ENCODE data around the gene DAZAP1.

Gene DAZAP1

DNA sequence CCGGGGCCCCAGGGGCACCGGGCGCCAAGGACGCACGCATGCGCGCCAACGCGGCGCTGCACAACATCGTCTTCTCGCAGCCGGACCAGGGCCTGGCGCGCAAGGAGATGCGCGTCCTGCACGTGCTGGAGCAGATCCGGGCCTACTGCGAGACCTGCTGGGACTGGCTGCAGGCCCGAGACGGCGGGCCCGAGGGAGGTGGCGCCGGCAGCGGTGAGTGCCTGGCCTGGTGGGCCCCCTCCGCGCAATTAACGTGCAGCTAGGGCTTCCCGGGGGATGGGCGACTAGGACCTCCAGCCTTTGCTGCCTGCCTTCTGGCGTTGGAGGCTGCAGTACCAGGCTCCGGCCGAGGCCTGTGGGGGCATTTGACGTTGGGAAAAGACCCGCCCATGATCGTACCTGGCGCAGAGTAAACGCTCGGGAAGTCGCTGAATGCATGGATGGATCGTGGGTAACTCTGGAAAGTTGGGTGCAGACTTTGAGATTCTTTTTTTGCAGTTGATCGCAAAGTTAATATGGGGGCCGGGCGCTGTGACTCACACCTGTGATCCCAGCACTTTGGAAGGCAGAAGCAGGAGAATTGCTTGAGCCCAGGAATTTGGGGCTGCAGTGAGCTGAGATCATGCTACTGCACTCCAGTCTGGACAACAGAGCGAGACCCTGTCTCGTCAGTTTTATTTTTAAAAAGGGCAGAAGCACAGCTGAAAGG lies 49.8 kb downstream of the DAZAP1 start:
- DNase-seq (ENCODE audit: low read depth in 2 of 2) = no peak

- DNase-seq (ENCODE audit: low read depth in 2 of 2) = no peak
These were observed 50.5 kb downstream of the DAZAP1 start for GRCh38 chr19:1457892-1458291.

GRCh38 chr19:1459479-1459878 lies 52.1 kb downstream of the DAZAP1 start:
- DNase-seq (ENCODE audit: low read depth in 2 of 2) = no peak

GRCh38 chr19:1460033-1460995 lies 52.9 kb downstream of the DAZAP1 start:
- DNase-seq (ENCODE audit: low read depth in 2 of 2) = no peak

- no peak for DNase-seq (ENCODE audit: low read depth in 2 of 2)
These were observed 54.5 kb downstream of the DAZAP1 start for GRCh38 chr19:1461862-1462261.

DNA sequence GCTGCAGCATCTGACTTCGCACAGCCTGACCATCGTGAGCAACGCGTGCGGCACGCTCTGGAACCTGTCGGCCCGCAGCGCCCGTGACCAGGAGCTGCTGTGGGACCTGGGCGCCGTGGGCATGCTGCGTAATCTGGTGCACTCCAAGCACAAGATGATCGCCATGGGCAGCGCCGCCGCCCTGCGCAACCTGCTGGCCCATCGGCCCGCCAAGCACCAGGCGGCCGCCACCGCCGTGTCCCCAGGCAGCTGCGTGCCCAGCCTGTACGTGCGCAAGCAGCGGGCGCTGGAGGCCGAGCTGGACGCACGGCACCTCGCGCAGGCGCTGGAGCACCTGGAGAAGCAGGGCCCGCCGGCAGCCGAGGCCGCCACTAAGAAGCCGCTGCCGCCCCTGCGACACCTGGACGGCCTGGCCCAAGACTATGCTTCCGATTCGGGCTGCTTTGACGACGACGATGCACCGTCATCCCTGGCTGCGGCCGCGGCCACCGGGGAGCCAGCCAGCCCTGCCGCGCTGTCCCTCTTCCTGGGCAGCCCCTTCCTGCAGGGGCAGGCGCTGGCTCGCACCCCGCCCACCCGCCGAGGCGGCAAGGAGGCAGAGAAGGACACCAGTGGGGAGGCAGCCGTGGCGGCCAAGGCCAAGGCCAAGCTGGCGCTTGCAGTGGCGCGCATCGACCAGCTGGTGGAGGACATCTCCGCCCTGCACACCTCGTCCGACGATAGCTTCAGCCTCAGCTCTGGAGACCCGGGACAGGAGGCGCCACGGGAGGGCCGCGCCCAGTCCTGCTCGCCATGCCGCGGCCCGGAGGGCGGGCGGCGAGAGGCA lies 58.0 kb downstream of the DAZAP1 start:
- no peak for DNase-seq (ENCODE audit: low read depth in 2 of 2)

GRCh38 chr19:1466018-1466460 lies 58.7 kb downstream of the DAZAP1 start:
- DNase-seq (ENCODE audit: low read depth in 2 of 2) = no peak

GRCh38 chr19:1466461-1467214 lies 59.3 kb downstream of the DAZAP1 start:
- DNase-seq (ENCODE audit: low read depth in 2 of 2) = no peak

- no peak for DNase-seq (ENCODE audit: low read depth in 2 of 2)
These were observed 59.8 kb downstream of the DAZAP1 start for GRCh38 chr19:1467215-1467489.

DNA sequence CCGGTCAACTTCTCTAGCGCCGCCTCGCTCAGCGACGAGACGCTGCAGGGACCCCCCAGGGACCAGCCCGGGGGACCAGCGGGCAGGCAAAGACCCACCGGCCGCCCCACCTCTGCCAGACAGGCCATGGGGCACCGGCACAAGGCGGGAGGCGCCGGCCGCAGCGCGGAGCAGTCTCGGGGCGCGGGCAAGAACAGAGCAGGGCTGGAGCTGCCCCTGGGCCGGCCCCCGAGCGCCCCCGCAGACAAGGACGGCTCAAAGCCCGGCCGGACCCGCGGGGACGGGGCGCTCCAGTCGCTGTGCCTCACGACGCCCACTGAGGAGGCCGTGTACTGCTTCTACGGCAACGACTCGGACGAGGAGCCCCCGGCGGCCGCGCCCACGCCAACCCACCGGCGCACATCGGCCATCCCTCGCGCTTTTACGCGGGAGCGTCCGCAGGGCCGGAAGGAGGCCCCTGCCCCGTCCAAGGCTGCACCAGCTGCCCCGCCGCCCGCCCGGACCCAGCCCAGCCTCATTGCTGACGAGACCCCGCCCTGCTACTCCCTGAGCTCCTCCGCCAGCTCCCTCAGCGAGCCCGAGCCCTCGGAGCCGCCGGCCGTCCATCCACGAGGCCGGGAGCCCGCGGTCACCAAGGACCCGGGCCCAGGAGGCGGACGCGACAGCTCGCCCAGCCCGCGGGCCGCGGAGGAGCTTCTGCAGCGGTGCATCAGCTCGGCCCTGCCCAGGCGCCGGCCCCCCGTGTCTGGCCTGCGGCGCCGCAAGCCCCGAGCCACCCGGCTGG lies 60.3 kb downstream of the DAZAP1 start:
- no peak for DNase-seq (ENCODE audit: low read depth in 2 of 2)

GRCh38 chr19:1468274-1468820 lies 61.0 kb downstream of the DAZAP1 start:
- DNase-seq (ENCODE audit: low read depth in 2 of 2) = no peak

DNA sequence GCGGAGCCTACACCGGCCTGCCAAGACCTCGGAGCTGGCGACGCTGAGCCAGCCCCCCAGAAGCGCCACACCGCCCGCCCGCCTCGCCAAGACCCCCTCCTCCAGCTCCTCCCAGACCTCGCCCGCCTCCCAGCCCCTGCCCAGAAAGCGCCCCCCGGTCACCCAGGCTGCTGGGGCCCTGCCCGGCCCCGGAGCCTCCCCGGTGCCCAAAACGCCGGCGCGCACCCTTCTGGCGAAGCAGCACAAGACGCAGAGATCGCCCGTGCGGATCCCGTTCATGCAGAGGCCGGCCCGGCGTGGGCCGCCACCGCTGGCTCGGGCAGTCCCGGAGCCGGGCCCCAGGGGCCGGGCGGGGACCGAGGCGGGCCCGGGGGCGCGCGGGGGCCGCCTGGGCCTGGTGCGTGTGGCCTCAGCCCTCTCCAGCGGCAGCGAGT lies 61.5 kb downstream of the DAZAP1 start:
- DNase-seq (ENCODE audit: low read depth in 2 of 2) = no peak

DNA sequence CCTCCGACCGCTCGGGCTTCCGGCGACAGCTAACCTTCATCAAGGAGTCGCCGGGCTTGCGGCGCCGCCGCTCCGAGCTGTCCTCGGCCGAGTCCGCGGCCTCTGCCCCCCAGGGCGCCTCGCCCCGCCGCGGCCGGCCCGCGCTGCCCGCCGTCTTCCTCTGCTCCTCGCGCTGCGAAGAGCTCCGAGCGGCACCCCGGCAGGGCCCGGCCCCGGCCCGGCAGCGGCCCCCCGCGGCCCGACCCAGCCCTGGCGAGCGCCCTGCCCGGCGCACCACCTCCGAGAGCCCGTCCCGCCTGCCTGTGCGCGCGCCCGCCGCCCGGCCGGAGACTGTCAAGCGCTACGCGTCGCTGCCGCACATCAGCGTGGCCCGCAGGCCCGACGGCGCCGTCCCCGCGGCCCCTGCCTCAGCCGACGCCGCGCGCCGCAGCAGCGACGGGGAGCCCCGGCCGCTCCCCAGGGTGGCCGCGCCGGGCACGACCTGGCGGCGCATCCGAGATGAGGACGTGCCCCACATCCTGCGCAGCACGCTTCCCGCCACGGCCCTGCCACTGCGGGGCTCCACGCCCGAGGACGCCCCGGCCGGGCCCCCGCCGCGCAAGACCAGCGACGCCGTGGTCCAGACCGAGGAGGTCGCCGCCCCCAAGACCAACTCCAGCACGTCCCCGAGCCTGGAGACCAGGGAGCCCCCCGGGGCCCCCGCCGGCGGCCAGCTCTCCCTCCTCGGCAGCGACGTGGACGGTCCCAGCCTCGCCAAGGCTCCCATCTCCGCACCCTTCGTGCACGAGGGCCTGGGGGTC lies 62.1 kb downstream of the DAZAP1 start:
- no peak for DNase-seq (ENCODE audit: low read depth in 2 of 2)

DNA sequence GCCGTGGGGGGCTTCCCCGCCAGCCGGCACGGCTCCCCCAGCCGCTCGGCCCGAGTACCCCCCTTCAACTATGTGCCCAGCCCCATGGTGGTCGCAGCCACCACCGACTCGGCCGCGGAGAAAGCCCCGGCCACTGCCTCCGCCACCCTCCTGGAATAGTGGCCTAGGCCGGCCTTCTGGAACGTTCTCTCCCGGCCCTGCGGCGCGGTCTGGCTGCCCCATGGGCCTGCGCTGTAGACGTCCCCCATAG lies 62.6 kb downstream of the DAZAP1 start:
- no peak for DNase-seq (ENCODE audit: low read depth in 2 of 2)

DNA sequence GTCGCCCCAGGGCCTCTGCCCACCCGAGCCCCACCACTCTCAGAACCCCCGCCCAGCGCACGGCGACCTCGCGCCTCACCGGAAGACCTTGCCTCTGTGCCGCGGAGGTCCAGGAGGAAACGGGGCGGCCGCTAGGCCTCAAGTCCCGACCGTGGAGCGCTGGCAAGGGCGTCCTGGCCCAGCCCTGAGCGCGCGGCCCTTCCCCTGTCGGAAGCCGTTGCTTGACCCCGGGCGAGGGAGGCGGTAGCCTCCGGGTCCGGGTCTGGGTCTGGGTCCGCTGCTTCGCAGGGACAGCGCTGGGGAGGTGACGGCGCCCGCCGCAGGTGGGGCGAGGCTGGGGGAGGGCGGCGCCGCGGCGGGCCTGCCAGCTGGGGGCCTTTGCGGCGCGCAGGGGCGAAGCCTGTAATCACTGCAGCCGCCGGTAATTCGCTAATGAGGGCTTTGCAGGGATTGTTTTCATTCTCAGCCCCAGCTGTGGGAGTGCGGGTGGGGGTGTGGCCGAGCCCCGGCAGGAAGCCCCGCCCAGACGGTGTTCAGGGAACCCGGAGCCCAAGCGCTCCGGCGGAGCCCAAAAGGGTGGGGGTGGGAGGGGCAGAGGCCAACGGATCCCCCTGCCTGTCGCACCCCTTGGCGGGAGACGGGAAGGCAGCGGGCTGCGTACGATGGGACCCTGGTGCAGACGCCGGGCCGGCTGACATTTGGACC lies 63.1 kb downstream of the DAZAP1 start:
- DNase-seq (ENCODE audit: low read depth in 2 of 2) = peak; percentile 57 to 66

DNA sequence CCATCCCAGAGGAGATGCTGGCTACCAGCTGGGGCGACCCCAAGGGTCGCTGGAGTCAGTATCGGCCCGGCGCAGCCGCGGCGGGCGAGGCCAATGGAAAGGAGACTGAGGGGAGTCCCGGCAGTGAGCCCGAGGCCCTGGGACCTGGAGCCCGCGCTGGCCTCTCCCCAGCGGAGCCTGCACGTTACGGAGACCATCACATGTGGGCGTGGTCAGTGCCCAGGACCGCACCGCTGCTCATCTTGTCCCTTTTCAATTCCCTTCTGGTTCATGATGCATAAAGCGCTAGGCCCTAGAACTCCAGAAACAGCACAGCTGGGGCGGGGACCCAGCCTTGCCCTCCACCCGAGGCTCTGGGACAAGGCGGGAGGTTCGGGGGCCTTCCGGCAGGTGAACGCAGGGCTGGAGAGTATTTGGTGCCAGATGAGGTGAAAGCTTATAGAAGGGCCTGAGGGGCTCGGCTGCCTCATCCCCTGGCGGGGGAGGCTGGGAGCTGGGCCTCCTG lies 63.7 kb downstream of the DAZAP1 start:
- no peak for DNase-seq (ENCODE audit: low read depth in 2 of 2)

GRCh38 chr19:1471515-1472160 lies 64.3 kb downstream of the DAZAP1 start:
- no peak for DNase-seq (ENCODE audit: low read depth in 2 of 2)
